ENCODE measurements around the gene GPALPP1.

DNA sequence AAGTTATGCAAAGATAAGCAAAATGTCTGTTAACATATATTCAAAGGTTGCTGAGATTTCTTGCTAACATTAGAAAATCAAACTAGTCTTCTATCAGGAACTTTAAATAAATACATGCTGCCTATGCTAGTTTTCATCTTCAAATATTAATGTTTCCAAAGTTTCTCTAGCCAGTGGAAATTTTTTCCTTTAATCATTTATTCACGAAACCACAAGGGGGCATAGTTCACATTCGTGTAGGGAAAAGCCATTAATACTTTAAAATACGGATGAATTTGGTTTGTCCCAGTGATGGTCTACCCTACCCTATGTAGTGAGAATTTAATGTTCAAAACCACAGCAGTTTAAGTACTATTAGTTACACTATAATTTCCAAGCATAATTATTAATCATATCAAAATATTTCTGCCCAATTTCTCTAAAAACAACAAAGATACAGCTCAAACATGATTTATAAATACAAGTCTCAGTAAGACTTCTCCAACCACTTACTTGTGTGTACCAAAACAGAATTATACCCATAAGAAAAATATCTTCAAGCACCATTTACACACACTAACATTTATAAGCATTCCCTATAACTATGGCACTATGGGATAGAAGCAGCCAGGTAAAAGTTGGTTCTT, 16.3 kb upstream of the GPALPP1 start:
- TF ChIP-seq POLR2A (IDR thresholded peaks at IDR 0.05): no peak
- TF ChIP-seq POLR2AphosphoS5 (IDR thresholded peaks at IDR 0.05): no peak
- TF ChIP-seq, protein P1, sequence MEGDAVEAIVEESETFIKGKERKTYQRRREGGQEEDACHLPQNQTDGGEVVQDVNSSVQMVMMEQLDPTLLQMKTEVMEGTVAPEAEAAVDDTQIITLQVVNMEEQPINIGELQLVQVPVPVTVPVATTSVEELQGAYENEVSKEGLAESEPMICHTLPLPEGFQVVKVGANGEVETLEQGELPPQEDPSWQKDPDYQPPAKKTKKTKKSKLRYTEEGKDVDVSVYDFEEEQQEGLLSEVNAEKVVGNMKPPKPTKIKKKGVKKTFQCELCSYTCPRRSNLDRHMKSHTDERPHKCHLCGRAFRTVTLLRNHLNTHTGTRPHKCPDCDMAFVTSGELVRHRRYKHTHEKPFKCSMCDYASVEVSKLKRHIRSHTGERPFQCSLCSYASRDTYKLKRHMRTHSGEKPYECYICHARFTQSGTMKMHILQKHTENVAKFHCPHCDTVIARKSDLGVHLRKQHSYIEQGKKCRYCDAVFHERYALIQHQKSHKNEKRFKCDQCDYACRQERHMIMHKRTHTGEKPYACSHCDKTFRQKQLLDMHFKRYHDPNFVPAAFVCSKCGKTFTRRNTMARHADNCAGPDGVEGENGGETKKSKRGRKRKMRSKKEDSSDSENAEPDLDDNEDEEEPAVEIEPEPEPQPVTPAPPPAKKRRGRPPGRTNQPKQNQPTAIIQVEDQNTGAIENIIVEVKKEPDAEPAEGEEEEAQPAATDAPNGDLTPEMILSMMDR (IDR thresholded peaks at IDR 0.05): peak; percentile 45 to 56 (median 54)

All from transverse colon (tissue), 4 donors.